Frontal cortex (tissue), 4 donors: ENCODE measurements around the gene DYNLT4. TPM values are rescaled to one million over a fixed set of nuclear protein-coding genes. Genes with fewer than 3 reads are reported as not detected.
"Not testable (repeated sequence)": the region's sequence is repeated elsewhere in the genome, so short reads cannot be mapped to it uniquely, and the experiment has no call there.

ENCODE experiments used
- DNase-seq, 2 donors: peaks; one replicate each; pipeline ENCODE4 v3.0.0; 2012; ENCODE audit warnings: low spot score in 2 of 2
- FAIRE-seq: peaks from 2 replicates; lab custom pipeline; 2012; peaks lifted over from hg19 to GRCh38; lab: Jason Lieb, UNC
- total RNA-seq: library from RNA; depleted of rRNA; stranded (reverse); fragments of >200 nt; gene quantifications from one replicate; pipeline ENCODE4 v1.2.3, GENCODE V29; 2014
- donor health status: control.
- donor health status: control.
- donor health status: control.

The DYNLT4 gene
- total RNA-seq, 1 donor from 2014 or later: not detected

DNA sequence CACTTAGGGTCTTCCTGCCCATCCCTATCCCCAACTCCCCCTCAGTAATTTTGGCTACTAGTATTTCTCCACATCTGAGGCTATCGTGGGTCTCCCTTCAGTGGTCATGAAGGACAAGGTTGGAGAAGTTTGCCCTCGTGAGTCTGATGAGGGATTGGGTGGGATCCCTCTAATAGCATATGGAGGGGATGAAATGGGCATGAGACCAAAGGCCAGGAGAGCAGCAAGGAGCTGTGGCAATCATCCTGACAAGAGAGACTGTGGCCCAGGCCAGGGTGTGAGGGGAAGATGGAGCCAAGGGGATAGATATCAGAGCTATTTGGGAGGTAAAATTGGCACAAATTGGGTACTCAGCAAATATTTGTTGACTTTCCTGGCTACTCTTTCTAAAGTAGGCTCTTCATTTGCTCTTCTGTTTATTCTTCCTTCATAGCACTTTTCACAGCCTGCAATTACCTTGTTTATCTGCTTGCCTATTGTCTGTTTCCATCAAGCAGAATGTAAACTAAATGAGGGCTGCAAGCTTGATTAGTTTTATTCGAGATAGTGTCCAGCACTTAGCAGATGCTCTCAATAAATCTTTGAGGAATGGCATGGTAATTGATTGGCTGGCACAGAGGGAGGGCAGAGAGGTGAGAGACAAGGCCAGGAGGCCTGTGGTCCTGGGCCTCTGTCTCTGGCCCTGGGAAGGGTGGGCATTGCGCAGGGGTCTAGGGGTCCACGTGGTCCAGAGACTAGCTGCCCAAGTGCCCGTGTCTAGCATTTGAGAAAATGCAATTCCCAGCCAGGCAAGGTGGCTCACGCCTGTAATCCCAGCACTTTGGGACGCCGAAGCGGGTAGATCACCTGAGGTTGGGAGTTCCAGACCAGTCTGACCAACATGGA is 8.4 kb downstream of the DYNLT4 start:
- FAIRE-seq (no peak), DNase-seq (no peak)

- DNase-seq, FAIRE-seq: not testable (repeated sequence)
These were observed 9.3 kb downstream of the DYNLT4 start for GRCh38 chr1:44797886-44798285.

DNA sequence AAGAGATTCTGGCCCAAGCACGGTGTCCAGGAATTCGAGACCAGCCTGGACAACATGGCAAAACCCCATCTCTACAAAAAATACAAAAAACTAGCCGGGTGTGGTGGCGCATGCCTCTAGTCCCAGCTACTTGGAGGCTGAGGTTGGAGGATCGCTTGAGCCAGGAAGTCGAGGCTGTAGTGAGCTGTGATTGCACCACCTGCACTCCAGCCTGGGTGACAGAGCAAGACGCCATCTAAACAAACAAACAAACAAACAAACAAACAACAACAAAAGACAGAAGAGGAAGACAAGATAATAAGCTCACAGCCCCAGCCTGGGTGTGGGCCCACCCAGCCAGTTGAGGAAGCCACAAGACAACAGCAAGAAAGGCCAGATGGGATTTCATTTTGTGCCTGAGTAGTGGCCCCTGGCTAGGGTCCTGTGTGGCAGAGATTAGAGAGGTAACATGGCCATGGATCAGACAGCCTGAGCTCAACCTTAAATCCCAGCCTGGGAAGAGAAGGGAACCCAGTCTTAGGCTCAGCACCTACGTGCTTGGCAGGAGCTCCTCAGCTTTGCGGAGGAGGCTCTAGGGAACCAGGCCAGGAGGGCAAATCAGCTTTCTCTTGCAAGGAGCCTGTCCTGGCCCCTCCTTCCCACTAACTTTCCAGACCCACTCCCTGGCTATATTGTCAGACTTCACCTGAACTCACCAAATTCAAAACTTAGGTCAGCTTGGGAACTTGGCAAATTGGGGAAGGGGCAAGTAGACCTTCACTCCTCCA is 14.2 kb downstream of the DYNLT4 start:
- DNase-seq (no peak), FAIRE-seq (no peak)

DNA sequence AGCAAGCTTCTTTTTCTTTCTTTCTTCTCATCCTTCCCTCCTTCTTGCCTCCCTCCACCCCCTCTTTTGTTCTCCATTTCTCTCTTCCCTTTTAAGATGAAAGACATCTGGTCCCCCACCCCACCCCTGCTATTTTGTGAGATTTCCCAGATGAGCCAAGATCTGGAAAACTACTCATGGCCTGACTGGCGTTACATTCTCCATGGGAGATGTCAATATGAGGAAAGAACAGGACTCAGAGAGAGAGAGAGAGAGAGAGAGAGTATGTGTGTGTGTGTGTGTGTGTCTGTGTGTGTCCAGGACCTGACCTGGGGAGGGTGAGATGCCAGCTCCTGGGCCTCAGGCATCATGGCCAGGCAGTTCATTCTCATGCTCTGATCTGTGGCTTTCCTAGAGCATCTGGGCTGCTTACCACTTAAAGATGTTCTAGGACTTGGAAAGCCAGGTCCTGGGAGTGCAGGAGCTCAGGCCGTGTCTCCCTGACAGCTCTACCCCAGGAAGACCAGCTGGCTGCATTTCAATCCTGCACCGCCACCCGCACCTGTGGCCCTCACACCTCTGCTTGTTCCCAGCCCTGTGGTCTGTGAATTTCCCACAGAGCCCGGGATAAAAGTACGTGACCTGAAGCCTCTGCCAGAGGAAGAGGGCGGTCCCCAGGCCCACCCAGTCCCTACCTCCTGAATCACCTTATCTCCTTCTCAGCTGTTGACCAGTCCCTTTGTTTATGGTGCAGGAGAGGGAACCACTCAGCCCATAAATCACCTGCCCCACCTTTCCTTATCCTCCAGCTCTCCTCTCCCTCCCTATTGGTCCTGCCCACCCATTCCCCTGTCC is 16.0 kb downstream of the DYNLT4 start:
- FAIRE-seq (no peak), DNase-seq (no peak)

- FAIRE-seq (no peak), DNase-seq (no peak)
These were observed 18.9 kb downstream of the DYNLT4 start, which contains the start of gene BEST4 for GRCh38 chr1:44788120-44788860. Gene BEST4, minus strand, starts transcription at chr1:44788170. Its CDS starts 465 bp downstream, at chr1:44787705.

GRCh38 chr1:44787506-44787905 is 19.6 kb downstream of the DYNLT4 start:
- no peak for DNase-seq
- no peak for FAIRE-seq

DNA sequence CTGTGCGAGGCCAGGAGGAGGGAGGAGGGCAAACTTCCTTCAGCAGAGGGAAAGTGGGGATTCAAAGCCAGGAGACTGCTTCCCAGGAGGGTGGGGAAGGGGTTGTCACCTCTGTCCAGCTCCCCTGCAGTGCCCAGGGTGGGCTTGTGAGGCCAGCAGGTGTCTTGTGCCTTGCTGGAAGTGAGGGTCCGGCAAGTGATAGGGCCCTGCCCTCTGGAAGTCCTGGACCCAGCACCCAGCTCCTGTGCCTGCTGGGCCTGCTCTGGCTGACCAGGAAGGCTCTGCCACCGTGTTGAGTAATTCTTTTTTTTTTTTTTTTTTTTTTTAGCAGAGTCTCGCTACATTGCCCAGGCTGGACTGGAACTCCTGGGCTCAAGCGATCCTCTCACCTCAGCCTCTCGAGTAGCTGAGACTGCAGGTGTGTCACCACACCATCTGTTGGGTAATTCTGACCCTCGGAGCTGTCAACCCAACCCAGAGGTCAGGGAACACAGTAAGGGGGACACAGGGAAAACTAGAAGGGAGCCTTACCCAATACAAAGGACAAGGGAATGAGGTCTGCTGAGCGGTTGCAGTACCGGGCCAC is 20.2 kb downstream of the DYNLT4 start:
- DNase-seq: no peak
- no peak for FAIRE-seq

DNA sequence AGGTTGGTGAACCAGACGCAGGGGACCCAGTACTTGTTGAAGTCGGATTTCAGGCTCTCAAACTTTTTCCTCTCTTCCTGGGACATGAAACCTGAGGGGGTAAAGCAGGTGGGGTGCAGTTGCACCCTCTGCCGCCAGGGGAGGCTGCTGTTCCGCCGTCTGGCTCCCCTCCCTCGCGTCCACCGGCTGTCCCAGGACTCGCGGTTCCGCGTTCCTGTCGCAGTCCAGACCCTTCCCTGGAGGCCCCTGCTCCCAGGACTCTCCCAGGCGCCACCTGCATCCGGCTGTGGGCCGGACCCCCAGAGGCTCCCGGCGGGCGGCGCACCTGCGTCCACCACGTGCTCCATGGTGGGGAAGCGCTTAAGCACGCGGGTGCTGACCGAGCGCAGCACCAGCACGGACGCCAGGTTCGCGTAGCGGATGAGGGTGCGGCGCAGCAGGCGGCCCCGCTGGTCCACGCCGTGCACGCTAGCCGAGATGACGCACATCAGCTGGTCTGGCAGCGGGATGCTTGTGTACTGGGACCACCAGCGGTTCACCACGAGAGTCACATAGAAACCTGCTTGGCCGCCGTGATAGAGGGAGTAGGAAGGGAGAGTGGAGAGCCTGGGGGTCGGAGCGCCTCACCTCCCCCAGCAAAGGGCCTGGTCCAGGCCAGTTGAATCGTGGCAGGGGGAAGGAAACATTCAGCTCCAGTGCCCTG is 20.9 kb downstream of the DYNLT4 start:
- peak; percentile 69 to 78 for DNase-seq
- FAIRE-seq: no peak

GRCh38 chr1:44785501-44786137 is 21.5 kb downstream of the DYNLT4 start:
- no peak for DNase-seq
- FAIRE-seq: no peak

GRCh38 chr1:44785029-44785380 is 22.1 kb downstream of the DYNLT4 start:
- FAIRE-seq (no peak), DNase-seq (no peak)

- no peak for FAIRE-seq
- peak in 1 of 2 donors; percentile 37 for DNase-seq
These were observed 22.8 kb downstream of the DYNLT4 start for GRCh38 chr1:44784094-44785028.

GRCh38 chr1:44783697-44784093 is 23.5 kb downstream of the DYNLT4 start:
- no peak for DNase-seq
- FAIRE-seq: no peak

DNA sequence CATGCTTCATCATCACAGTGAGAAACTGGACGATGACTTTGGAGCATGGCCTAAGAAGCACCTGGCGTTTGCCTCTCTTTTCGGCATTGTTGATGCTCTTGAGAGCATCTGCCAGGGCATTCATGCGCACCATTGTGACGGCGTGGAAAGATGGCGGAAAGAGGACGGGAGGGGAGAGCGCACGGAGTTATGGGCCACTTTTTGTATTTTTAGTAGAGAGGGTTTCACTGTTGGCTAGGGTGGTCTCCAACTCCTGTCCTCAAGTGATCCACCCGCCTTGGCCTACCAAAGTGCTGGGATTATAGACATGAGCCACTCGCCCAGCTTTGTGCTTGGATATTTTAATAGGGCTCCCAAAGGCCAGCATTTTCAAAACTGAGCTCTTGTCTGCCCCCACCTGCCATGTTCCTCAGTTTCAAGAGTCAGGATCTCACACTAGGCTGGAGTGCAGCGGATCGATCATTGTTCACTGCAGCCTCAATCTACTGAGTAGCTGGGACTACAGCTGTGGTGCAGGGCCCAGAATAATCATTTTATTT is 26.5 kb downstream of the DYNLT4 start:
- FAIRE-seq (no peak), DNase-seq (no peak)

GRCh38 chr1:44778705-44779576 is 28.2 kb downstream of the DYNLT4 start:
- FAIRE-seq: no peak

GRCh38 chr1:44777969-44778635 is 29.0 kb downstream of the DYNLT4 start:
- DNase-seq (no peak), FAIRE-seq (no peak)

More at GRCh38 chr1:44778705-44779576, 28.2 kb downstream of the DYNLT4 start:
- no peak for DNase-seq
